Motor neuron (in vitro differentiated cells): ENCODE data around the gene TEX52. TPM values are rescaled to one million over a fixed set of nuclear protein-coding genes. Genes with fewer than 3 reads are reported as not detected.

ENCODE experiments used
- ATAC-seq, 8 experiments: fragments of 200-7000 bp; cut with Tn5 transposase; replicated peaks in 6 of 8; 2 replicates each; pipeline ENCODE4 v1.8.0; 2021; ENCODE audit warnings: mild to moderate bottlenecking in 8 of 8, moderate library complexity in 8 of 8
- H3K27ac ChIP-seq, 2 donors: fragments of 250-450 bp; sonication (Bioruptor Pico); 2 replicates each; pipeline ENCODE4 v1.9.0; 2021; ENCODE audit warnings: antibody characterized with exemption in 2 of 2, mild to moderate bottlenecking in 2 of 2, moderate library complexity in 1 of 2
- H3K4me1 ChIP-seq, 2 donors: fragments of 250-450 bp; sonication (Bioruptor Pico); replicated peaks in 1 of 2; 2 replicates each; pipeline ENCODE4 v1.6.1; 2021; ENCODE audit warnings: antibody characterized with exemption in 2 of 2, mild to moderate bottlenecking in 2 of 2, moderate library complexity in 1 of 2
- H3K4me3 ChIP-seq, 5 donors: fragments of 250-450 bp; sonication (Bioruptor Pico); 2 replicates each; pipeline ENCODE4 v1.9.0; 2021; ENCODE audit warnings: antibody characterized with exemption in 5 of 5, mild to moderate bottlenecking in 5 of 5, moderate library complexity in 4 of 5
- WGBS, 10 experiments: fragments of 450-650 bp; shearing (Covaris generic); methylation state at CpG; one replicate each; pipeline ENCODE4 v1.0.0; 2022; 5-methylcytosine and 5-hydroxymethylcytosine counted together
- in situ Hi-C, 9 experiments: fragments of 400-800 bp; cut with MboI; loops; one replicate each; pipeline ENCODE4 v1.15.0; 2021; ENCODE audit warnings: low sequenced_read_pairs in 9 of 9, low pct_unique_long_range_greater_than_20kb in 2 of 9; ENCODE audit not compliant: unreplicated experiment in 9 of 9
- total RNA-seq, 8 experiments: library from RNA; unstranded; fragments of 300-600 nt; gene quantifications; 2 replicates each; pipeline versions ENCODE4 v1.2.3 to v1.2.4, GENCODE V29; 2022

TEX52 gene
- total RNA-seq = 1 to 10 TPM in 2 of 8 experiments, under 1 TPM in 3, not detected in 3; 0.16 to 1.5 (median 0.29) TPM

DNA sequence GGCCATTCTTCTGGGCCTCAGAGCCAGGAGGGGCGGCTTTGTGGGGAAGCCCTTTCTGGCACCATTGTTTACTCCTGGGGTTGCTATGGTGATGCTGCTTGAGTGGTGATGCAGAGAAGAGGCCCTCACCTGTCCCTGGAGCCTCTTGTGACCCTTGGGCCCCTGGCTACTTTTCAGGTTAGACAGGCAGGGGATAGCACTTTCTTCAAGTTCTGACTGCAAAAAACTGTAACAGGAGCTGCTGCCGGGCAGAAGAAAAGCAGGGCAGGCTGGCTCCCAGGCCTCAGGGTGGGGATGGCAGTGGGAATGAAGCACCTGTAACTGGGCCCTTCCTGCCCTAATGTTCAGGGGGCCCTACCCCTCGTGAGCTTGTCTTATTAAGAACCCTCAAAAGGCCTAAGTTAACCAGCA is at the start of gene TEX52:
TEX52 (minus strand) TSS at position 19 of the 411 bp plus-strand sequence; CDS start at position 6, 13 bp downstream.
- no peaks in the 10 kb centered on the region for H3K4me1 ChIP-seq
- H3K27ac ChIP-seq = no peak within 1 kb of the TSS
- ATAC-seq = peak in 1 of 8 experiments; percentile 57
- no peak within 1 kb of the TSS for H3K4me3 ChIP-seq
- in situ Hi-C loops = loop anchor here in 4 of 9 experiments (25.0 kb wide), 1 partner anchor 180 kb away; no protein-coding TSS in a partner anchor
- 49 to 100% (median 75%) methylated on average over 1 to 3 of the region's 3 CpGs; no CpG with 5 or more reads in 3 of the 10 experiments for WGBS, 10 experiments

DNA sequence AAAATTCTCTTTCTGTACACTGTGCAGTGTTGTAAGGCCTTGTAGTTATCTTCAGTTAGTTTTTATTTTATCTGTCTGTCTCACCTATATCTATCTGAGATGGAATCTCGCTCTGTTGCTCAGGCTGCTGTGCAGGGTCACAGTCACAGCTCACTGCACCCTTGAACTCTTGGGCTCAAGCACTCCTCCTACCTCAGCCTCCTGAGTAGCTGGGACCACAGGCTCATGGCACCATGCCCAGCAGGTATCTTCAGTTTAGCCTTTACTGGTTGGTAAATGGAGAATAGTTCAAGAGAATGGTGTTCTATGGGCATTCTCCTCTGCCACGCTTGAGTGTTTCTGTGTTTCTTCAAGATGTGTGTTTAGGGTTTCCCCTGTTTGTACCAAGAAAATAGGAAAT is 47.4 kb upstream of the TEX52 start:
- no peaks in the 10 kb centered on the region for H3K4me1 ChIP-seq
- WGBS, 10 experiments = 82 to 100% (median 100%) methylated on average over 1 to 2 of the region's 2 CpGs; no CpG with 5 or more reads in 2 of the 10 experiments
- H3K4me3 ChIP-seq = no peak overlapping the region
- ATAC-seq = no peak
- no peak overlapping the region for H3K27ac ChIP-seq
- in situ Hi-C loops = no loop called here

DNA sequence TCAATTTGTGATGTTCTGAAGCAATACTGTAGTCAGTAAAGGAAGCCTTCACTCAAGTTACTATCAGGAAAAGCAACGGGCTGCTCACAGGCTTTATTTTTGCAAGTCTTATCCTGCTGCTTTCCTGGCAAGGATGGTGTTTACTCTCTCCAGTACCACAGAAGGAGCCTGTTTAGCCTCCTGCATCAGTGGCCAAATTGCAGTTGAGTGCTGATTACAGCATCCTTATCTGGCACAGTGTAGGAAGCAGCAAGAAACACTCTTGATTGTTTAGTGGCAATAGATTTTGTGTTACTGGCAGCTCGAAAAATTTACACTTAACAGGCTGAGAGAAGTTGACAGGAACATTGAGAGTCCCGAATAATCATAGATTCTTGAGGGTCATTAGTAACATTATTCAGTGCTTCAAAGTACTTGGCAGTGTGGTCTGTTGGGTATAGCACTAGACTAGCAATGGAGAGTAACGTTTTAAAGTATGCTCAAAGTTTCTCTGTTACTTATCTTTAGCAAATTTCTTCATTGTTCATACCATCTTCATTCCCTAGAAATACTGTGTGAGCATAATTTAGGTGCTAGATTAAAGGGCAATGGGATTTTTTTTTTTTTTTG is 45.5 kb upstream of the TEX52 start:
- no peak overlapping the region for H3K4me3 ChIP-seq
- 19 to 75% (median 62%) methylated on average over 2 to 4 of the region's 4 CpGs; no CpG with 5 or more reads in 2 of the 10 experiments for WGBS, 10 experiments
- no peak overlapping the region for H3K27ac ChIP-seq
- H3K4me1 ChIP-seq = no peaks in the 10 kb centered on the region
- in situ Hi-C loops = no loop called here
- ATAC-seq = peak in 2 of 8 experiments; percentile 29 to 70

DNA sequence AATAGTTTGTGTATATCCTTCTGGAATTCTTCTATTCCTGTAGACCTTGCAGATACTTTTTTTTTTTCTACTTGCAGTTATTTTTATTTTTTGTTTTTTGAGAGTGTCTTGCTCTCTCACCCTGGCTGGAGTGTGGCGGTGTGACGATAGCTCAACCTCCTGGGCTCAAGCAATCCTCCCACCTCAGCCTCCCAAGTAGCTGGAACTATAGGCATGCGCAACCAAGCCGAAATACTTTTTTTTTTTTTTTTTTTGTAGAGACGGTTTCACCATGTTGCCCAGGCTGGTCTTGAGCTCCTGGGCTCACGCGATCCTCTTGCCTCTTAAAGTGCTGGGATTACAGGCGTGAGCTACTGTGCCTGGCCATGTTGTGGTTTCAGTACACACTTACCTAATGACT is 43.8 kb upstream of the TEX52 start:
- in situ Hi-C loops = no loop called here
- Histone ChIP-seq H3K4me1 (no peaks in the 10 kb centered on the region), H3K4me3 (no peak overlapping the region), H3K27ac (no peak overlapping the region)
- ATAC-seq = no peak
- WGBS, 10 experiments = 63 to 100% (median 79%) methylated on average over 2 to 8 of the region's 8 CpGs; no CpG with 5 or more reads in 1 of the 10 experiments

DNA sequence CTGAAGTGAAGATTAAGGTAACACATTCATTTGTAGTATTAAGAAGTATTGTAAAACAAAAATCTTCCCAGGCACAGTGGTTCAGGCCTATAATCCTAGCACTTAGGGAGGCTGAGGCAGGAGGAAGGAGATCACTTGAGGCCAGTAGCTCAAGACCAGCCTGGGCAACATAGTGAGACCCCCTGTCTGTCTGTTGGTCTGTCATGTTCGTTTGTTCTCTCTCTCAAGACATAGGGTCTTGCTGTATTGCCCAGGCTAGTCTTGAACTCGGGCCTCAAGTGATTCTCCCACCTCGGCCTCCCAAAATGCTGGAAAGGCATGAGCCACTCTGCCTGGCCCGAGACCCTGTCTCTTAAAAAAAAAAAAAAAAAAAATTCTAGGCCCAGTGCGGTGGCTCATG is 40.6 kb upstream of the TEX52 start:
- no peak overlapping the region for H3K4me3 ChIP-seq
- no peak overlapping the region for H3K27ac ChIP-seq
- in situ Hi-C loops = no loop called here
- peaks cover 0 to 3% of the 10 kb centered on the region in 2 donors for H3K4me1 ChIP-seq
- no peak for ATAC-seq
- 90 to 100% (median 100%) methylated on average over 1 to 4 of the region's 5 CpGs; no CpG with 5 or more reads in 5 of the 10 experiments for WGBS, 10 experiments

DNA sequence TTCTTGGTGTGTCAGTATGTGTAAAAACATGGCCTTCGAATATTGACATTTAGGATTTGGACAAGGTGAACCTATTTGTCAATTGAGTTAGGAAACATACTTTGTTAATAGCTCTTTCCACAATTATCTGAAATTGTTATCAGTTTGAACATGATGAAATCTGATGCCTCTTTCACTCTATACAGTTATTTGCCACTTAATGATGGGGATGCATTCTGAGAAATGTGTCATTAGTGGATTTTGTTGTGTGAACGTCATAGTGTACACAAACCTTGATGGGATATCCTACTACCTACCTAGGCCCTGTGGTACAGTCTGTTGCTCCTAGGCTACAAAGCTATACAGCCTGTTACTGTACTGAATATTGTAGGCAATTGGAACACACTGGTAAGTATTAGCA is 38.7 kb upstream of the TEX52 start:
- no peak overlapping the region for H3K4me3 ChIP-seq
- ATAC-seq = no peak
- H3K27ac ChIP-seq = no peak overlapping the region
- in situ Hi-C loops = no loop called here
- H3K4me1 ChIP-seq = peaks cover 0 to 7% of the 10 kb centered on the region in 2 donors
- WGBS, 10 experiments = 37 to 100% (median 98%) methylated on average over 1 to 2 of the region's 2 CpGs; no CpG with 5 or more reads in 6 of the 10 experiments

DNA sequence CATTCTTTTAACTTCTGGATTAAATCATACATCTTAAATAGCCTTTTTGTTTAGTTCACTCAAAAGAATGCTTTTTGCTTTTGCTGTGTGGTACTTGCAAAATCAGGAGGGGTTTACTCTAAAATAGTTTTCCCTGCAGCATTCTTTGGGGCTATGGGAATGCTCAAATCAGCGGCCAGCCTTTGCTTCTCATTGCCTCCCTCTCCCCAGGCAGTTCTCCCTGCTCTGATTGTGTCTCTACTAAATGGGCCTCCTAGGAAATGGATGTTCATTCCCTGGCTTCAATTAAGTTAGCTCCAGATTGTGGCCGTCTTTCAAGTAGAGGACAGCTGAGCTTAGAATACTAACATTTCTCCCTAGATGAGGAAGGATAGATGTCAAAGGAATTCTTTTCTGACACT is 38.2 kb upstream of the TEX52 start:
- 0 to 50% (median 0%) methylated on average over 1 to 2 of the region's 2 CpGs; no CpG with 5 or more reads in 1 of the 10 experiments for WGBS, 10 experiments
- ATAC-seq = no peak
- peaks cover 1 to 8% of the 10 kb centered on the region in 2 donors for H3K4me1 ChIP-seq
- in situ Hi-C loops = no loop called here
- no peak overlapping the region for H3K27ac ChIP-seq
- H3K4me3 ChIP-seq = no peak overlapping the region

DNA sequence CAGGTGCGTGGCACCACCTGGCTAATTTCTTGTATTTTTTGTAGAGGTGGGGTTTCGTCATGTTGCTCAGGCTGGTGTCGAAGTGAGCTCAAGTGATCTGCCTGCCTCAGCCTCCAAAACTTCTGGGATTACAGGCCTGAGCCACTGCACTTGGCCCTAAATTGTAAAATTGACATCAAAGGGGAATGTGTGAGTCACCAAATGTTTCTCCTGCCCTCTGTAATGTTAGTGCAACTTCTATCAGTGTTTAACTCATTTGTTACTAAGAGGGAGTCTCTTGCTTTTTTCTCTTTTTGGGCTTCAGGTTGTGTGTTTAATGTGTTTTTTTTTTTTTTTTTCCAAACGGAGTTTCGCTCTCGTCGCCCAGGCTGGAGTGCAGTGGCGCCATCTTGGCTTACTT is 36.2 kb upstream of the TEX52 start:
- ATAC-seq = no peak
- in situ Hi-C loops = no loop called here
- Histone ChIP-seq H3K4me3 (no peak overlapping the region), H3K27ac (no peak overlapping the region), H3K4me1 (peaks cover 8 to 13% of the 10 kb centered on the region in 2 donors)
- WGBS, 10 experiments = 49 to 100% (median 88%) methylated on average over 2 to 8 of the region's 8 CpGs; no CpG with 5 or more reads in 2 of the 10 experiments

DNA sequence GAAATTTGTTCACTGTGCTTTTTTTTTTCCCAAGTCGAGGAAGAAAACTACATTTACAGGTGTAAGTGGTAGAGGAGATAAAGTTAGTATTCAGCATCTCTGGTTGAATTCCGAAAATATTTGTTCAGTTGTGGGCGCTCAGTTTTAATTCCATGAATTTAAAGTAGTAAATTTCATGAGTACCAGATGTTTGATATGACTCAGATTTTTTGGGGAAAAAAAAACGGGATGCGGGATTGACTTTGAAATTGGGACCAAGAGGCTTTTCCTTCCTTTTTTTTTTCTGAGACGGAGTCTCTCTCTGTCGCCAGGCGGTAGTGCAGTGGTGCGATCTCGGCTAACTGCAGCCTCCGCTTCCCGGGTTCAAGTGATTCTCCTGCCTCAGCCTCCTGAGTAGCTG is 35.4 kb upstream of the TEX52 start:
- H3K4me3 ChIP-seq = peak overlapping the region in 2 of 5 donors; percentile 55 to 81
- H3K27ac ChIP-seq = no peak overlapping the region
- no peak for ATAC-seq
- in situ Hi-C loops = no loop called here
- peaks cover 8 to 13% of the 10 kb centered on the region in 2 donors for H3K4me1 ChIP-seq
- 4 to 97% (median 62%) methylated on average over 1 to 9 of the region's 12 CpGs for WGBS, 10 experiments

DNA sequence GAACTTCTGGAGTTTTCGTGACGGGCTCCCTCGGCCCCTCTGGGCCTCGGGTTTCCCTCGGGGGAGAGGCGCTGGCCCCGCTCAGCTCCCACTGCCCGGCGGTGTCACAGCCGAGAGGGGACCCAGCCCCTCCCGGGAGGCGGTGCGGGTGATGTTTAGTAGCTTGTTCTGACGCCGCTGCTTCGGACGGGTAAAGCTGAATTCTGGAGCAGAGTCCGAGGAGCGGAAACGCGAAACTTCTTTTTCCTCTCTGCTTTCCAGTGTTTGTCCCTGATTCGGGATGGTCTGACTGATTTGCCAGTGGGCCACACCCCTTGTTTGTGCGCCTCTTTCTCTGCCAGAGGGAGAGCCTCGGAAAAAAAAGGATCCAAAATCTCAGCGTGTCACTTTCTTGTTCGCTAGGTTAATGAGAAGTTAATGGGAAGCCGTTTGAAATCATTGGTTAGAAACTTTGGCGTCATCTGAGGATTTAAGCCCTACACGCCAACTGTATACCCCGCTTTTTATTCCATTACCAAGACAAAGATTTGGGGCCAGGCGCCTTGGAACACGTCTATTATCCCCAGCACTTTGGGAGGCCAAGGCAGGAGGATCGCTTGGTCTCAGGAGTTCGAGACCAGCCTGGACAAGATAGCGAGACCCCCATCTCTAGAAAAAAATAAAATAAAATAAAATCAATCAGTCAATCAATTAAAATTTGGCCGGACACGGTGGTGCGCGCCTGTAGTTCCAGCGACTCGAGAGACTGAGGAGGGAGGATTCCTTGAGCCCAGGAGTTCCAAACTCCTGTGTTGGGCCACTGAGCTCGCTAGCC is 34.6 kb upstream of the TEX52 start:
- 2 to 53% (median 33%) methylated on average over 1 to 18 of the region's 42 CpGs; no CpG with 5 or more reads in 2 of the 10 experiments for WGBS, 10 experiments
- ATAC-seq = peak; percentile 23 to 63 (median 32)
- H3K27ac ChIP-seq = peak overlapping the region; percentile 72 to 87
- in situ Hi-C loops = no loop called here
- peak overlapping the region; percentile 55 to 81 (median 63) for H3K4me3 ChIP-seq
- peaks cover 8 to 13% of the 10 kb centered on the region in 2 donors for H3K4me1 ChIP-seq

DNA sequence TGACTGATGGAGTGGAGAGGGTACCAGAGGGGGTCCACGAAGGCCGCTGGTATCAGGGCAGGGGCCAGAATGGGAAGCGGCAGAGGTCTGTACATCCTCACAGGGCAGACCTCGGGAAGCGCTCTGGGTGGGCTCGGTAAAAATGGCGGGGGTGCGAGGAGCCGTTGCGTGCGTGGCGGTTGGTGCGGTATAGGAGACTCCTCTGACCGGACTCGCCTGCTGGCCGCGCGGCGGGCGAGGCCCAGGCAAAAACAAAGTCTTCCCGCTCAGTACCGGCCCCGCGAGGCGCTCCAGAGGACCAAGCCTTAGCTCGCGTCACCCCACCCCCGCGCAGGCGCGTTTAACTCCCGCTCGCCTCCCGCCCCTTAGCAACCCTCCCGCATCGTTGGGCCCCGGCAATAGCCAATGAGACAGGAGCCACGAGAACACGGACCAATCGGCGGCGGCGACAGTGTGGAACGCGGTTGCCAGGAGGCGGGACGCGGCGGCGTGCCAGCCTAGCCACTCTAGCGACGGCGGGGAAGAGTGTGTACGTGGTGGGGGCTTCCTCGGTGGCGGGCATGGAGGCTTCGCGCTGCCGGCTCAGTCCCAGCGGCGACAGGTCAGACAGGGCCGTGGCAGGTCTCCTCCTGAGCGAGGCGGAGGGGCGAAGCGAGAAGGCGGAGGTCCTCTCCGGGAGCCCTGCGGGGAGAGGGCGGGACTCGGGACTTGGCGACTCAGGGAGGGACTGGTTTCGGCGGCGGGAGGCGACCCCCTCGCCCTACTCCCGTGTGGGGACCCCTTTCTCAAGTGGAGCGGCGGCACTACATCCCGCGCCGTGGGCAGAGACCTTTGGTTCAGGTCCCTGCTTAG is 33.8 kb upstream of the TEX52 start, which contains the start of gene TULP3:
TULP3 (plus strand) TSS at position 504 of the 852 bp plus-strand sequence; CDS start at position 561, 57 bp downstream.
- peak; percentile 88 to 95 (median 93) for ATAC-seq
- WGBS, 10 experiments = 0% methylated on average over 1 to 4 of the region's 83 CpGs; no CpG with 5 or more reads in 5 of the 10 experiments
- peaks cover 8 to 13% of the 10 kb centered on the region in 2 donors for H3K4me1 ChIP-seq
- H3K4me3 ChIP-seq = peak within 1 kb of the TSS; percentile 55 to 81 (median 63)
- in situ Hi-C loops = no loop called here
- peak within 1 kb of the TSS; percentile 79 to 87 for H3K27ac ChIP-seq

DNA sequence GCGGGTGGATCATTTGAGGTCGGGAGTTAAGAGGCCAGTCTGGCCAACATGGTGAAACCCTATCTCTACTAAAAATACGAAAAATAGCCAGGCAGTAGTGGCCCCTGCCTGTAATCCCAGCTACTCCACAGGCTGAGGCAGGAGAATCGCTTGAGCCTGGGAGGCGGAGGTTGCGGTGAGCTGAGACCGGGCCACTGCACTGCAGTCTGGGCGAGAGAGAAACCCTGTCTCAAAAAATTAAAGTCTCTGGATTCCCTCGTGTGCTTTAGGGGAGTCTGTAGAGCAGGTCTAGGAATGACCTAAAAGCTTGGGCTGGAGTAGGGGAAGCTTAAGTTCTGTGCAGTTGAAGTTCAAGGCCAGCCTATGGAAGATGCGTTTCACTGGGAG is 33.2 kb upstream of the TEX52 start:
- Histone ChIP-seq H3K27ac (peak overlapping the region; percentile 79 to 87), H3K4me1 (peaks cover 8 to 11% of the 10 kb centered on the region in 2 donors), H3K4me3 (peak overlapping the region; percentile 55 to 81 (median 63))
- in situ Hi-C loops = no loop called here
- ATAC-seq = no peak
- 60 to 90% (median 76%) methylated on average over 2 to 8 of the region's 10 CpGs; no CpG with 5 or more reads in 5 of the 10 experiments for WGBS, 10 experiments
